ENCODE results near the gene LPO. TPM values are rescaled to one million over a fixed set of nuclear protein-coding genes. Genes with fewer than 3 reads are reported as not detected.

Gene LPO
- total and polyA plus RNA-seq, 10 of the 15 experiments (the other 5 are each of a cell fraction or from before 2014, with no cell fraction given), result 0.03 to 0.11 (median 0.06) TPM; not detected in 7

- intact Hi-C loops (cut with micrococcal nuclease; ENCODE audit: unreplicated experiment), result loop anchor here (1.0 to 2.0 kb wide), 2 partner anchors 49 to 247 kb away; no protein-coding TSS in a partner anchor
- Histone ChIP-seq H3K36me3 (ENCODE audit: control insufficient read depth in 2 of 2, insufficient read depth in 2 of 2, low read length in 1 of 2) (no peaks in the 10 kb centered on the region), H3K27me3 (replicated peaks in 1 of 2; ENCODE audit: control insufficient read depth in 2 of 2, insufficient read depth in 2 of 2, low read length in 1 of 2) (peaks cover 0 to 4% of the 10 kb centered on the region in 2 experiments; a peak in 2 of 4 replicates), H3K4me1 (ENCODE audit: control insufficient read depth, insufficient read depth, low read length) (no peaks in the 10 kb centered on the region), H4K20me1 (ENCODE audit: control insufficient read depth, insufficient read depth) (no peaks in the 10 kb centered on the region), H3K9ac (ENCODE audit: control insufficient read depth, insufficient read depth, low read length) (no peak overlapping the region), H2AFZ (ENCODE audit: control insufficient read depth, low read depth, low read length) (no peak overlapping the region), H3K27ac (ENCODE audit: control insufficient read depth, insufficient read depth) (no peak overlapping the region), H3K4me2 (ENCODE audit: control insufficient read depth, insufficient read depth) (no peak overlapping the region), H3K4me3 (no peak overlapping the region), H3K9me3 (replicated peaks; ENCODE audit: control insufficient read depth, insufficient read depth, low read length) (no peaks in the 10 kb centered on the region), H3K79me2 (ENCODE audit: control insufficient read depth, insufficient read depth, low read length) (no peaks in the 10 kb centered on the region)
- BruUV-seq (replicated peaks), result no TSS peak
- ChIA-PET SMC1A (ENCODE audit: uncharacterized antibody, unreplicated experiment) (interaction anchor here (0.7 to 2.6 kb wide), 19 partner anchors 10 to 454 kb away, joined by 3 to 16 read pairs (median 4); no protein-coding TSS in a partner anchor), CTCF (interaction anchor here (0.6 to 4.6 kb wide), 33 partner anchors 9 to 395 kb away, joined by 3 to 40 read pairs (median 5); partner anchors contain the start of genes LPO, MKS1 and RNF43), RAD21 (ENCODE audit: unreplicated experiment) (interaction anchor here (0.6 to 4.4 kb wide), 18 partner anchors 9 to 258 kb away, joined by 3 to 23 read pairs (median 4); partner anchors contain the start of genes LPO, MKS1 and RNF43), POLR2A (interaction anchor here (0.6 to 1.2 kb wide), 3 partner anchors 16 to 218 kb away, joined by 3 to 8 read pairs (median 3); no protein-coding TSS in a partner anchor)
- ATAC-seq, result peak; percentile 99
- in situ Hi-C loops (cut with MboI), result no loop called here
- peak; percentile 44 for FAIRE-seq
- peak; percentile 76; the same call in 1 of the 2 replicates for TF ChIP-seq YY1 (IDR thresholded peaks at IDR 0.05; ENCODE audit: low read depth, low read length)
- no peak for TF ChIP-seq TCF7 (IDR thresholded peaks at IDR 0.05; ENCODE audit: borderline replicate concordance)
- TF ChIP-seq LARP7 (IDR thresholded peaks at IDR 0.05), result 0 out of 2 replicates have a peak, but pooled peaks have one; percentile 28
- TF ChIP-seq IRF5 (IDR thresholded peaks at IDR 0.05; ENCODE audit: borderline replicate concordance), result no peak
- TF ChIP-seq, protein P1, sequence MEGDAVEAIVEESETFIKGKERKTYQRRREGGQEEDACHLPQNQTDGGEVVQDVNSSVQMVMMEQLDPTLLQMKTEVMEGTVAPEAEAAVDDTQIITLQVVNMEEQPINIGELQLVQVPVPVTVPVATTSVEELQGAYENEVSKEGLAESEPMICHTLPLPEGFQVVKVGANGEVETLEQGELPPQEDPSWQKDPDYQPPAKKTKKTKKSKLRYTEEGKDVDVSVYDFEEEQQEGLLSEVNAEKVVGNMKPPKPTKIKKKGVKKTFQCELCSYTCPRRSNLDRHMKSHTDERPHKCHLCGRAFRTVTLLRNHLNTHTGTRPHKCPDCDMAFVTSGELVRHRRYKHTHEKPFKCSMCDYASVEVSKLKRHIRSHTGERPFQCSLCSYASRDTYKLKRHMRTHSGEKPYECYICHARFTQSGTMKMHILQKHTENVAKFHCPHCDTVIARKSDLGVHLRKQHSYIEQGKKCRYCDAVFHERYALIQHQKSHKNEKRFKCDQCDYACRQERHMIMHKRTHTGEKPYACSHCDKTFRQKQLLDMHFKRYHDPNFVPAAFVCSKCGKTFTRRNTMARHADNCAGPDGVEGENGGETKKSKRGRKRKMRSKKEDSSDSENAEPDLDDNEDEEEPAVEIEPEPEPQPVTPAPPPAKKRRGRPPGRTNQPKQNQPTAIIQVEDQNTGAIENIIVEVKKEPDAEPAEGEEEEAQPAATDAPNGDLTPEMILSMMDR (IDR thresholded peaks at IDR 0.05 in 2 of 3, conservative IDR thresholded peaks at IDR 0.05 in 1 of 3; ENCODE audit: control insufficient read depth in 2 of 3, extremely low read depth in 1 of 3, insufficient read depth in 1 of 3, low read depth in 3 of 3, low read length in 3 of 3), result peak; percentile 62 to 78 (median 77)
- TF ChIP-seq RAD21 (IDR thresholded peaks at IDR 0.05; ENCODE audit: insufficient read depth, low read depth, low read length), result peak; percentile 36; the same call in 1 of the 2 replicates
- peak; percentile 66 for TF ChIP-seq SMC3 (IDR thresholded peaks at IDR 0.05; ENCODE audit: borderline replicate concordance, low read length)
- WGBS (ENCODE audit: insufficient coverage, insufficient replicate concordance, low lambda C conversion rate, missing lambda C conversion rate), result 25% methylated on average over 14 of the region's 14 CpGs
- DNase-seq (ENCODE audit: low read depth, low spot score), result no peak
Measured at GRCh38 chr17:58200024-58200633, 38.3 kb upstream of the LPO start.

Measured in GM12878 (cell line).